Stomach smooth muscle (tissue), 2 donors: Measurements from ENCODE around the gene PKDREJ.
"Not testable (repeated sequence)": the region's sequence is repeated elsewhere in the genome, so short reads cannot be mapped to it uniquely, and the experiment has no call there.

Experiments
- H3K27ac ChIP-seq: one replicate; pipeline ENCODE4 v1.7.0; 2013; ENCODE audit warnings: mild to moderate bottlenecking, low read length, inconsistent platforms
- H3K27me3 ChIP-seq, 2 donors: one replicate each; pipeline ENCODE4 v1.7.0; 2013; ENCODE audit warnings: low read length in 2 of 2; ENCODE audit not compliant: insufficient read depth in 2 of 2, control insufficient read depth in 1 of 2
- H3K36me3 ChIP-seq, 2 donors: one replicate each; pipeline ENCODE4 v1.7.0; 2013; ENCODE audit warnings: low read length in 2 of 2; ENCODE audit not compliant: control insufficient read depth in 2 of 2, insufficient read depth in 2 of 2
- H3K4me1 ChIP-seq: one replicate; pipeline ENCODE4 v1.7.0; 2013; ENCODE audit warnings: low read length; ENCODE audit not compliant: control insufficient read depth, insufficient read depth
- H3K4me3 ChIP-seq, 2 donors: one replicate each; pipeline ENCODE4 v1.7.0; 2013; ENCODE audit warnings: low read length in 2 of 2
- H3K9ac ChIP-seq, 2 donors: one replicate each; pipeline ENCODE4 v1.7.0; 2013; ENCODE audit warnings: low read length in 2 of 2, mild to moderate bottlenecking in 1 of 2
- H3K9me3 ChIP-seq, 2 donors: one replicate each; pipeline ENCODE4 v1.7.0; 2013; ENCODE audit warnings: low read length in 2 of 2; ENCODE audit not compliant: control insufficient read depth in 2 of 2
- donor health status: healthy.
- donor health status: Pancreatic carcinoma.

PKDREJ gene, protein sequence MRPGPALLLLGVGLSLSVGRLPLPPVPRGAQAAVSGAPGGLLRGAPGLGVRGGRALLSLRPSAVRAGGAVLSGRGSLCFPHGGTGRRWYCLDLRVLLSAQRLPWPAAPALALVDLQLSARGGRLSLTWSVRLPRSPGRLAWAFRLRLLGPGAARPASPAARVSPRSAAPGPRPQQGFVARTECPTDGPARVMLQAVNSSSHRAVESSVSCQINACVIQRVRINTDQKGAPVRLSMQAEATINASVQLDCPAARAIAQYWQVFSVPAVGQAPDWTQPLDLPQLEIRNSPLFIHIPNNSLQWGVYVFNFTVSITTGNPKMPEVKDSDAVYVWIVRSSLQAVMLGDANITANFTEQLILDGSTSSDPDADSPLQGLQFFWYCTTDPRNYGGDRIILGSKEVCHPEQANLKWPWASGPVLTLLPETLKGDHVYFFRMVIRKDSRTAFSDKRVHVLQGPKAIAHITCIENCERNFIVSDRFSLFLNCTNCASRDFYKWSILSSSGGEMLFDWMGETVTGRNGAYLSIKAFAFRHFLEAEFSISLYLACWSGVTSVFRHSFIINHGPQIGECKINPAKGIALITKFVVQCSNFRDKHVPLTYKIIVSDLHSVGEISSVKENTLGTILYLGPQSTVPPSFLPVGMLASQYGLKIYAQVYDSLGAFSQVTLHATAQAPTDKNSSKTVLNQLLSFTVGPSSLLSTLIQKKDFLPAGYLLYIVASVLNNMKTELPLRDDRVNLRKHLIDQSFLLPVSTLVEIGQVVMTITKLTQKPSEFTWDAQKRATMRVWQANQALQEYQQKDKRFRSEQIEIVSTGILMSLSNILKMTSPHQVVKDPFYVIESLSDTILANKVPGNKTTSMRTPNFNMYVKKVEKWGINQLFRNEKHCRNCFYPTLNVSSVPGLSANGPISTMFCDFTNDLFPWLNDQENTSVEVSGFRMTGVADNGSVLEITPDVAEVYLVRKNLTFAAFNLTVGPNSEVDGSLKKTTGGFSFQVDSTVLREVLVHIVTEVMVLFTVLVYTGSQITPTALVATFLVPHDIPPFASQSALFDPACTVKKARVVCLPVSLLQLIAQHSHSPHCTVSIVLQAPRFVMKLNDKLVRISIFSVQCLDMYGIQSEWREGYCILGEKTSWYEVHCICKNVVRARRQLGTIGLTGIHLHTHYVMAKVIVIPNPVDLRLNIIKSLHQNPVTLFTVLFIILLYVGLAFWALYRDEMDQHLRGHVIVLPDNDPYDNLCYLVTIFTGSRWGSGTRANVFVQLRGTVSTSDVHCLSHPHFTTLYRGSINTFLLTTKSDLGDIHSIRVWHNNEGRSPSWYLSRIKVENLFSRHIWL (N-terminal part only)

DNA sequence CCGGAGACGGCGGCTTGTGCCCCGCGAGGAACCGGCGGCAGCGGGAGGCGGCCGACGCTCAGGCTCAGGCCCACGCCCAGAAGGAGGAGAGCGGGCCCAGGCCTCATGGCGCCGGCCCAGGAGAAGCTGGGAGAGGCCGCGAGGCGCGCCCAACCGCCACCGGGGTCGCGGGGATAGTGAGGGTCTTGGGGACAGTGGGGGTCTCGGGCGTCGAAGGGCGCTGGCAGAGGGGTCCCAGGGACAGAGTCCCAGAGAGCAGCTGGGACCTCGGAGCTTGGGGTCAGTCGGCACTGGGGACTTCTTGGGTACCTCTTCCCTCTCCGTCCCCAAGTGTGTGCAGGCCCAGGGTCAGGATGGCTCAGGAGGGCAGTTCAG lies at the start of gene PKDREJ:
TSS of gene PKDREJ (minus strand) at position 128 of the 375 bp plus-strand sequence. CDS start at position 107, 21 bp downstream.
- H3K4me1 ChIP-seq = peaks cover 13% of the 10 kb centered on the region
- no peak within 1 kb of the TSS for H3K9ac ChIP-seq
- H3K9me3 ChIP-seq = no peaks in the 10 kb centered on the region
- no peaks in the 10 kb centered on the region for H3K36me3 ChIP-seq
- peak within 1 kb of the TSS in 1 of 2 donors; percentile 64 for H3K4me3 ChIP-seq
- H3K27ac ChIP-seq = no peak within 1 kb of the TSS
- no peaks in the 10 kb centered on the region for H3K27me3 ChIP-seq

DNA sequence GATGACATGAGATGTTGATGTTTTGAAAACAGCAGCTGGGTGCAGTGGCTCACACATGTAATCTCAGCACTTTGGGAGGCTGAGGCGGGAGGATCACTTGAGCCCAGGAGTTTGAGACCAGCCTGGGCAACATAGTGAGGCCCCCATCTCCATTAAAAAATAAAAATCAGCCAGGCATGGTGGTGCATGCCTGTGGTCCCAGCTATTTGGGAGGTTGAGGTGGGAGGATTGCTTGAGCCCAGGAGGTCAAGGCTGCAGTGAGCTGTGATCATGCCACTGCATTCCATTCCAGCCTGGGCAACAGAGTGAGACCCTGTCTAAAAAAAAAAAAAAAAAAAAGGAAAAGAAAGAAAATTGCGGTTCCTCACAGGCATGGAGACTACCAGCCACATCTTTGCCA lies 49.7 kb upstream of the PKDREJ start:
- H3K9ac ChIP-seq, H3K4me3 ChIP-seq, H3K27ac ChIP-seq, H3K27me3 ChIP-seq, H3K9me3 ChIP-seq, H3K4me1 ChIP-seq, H3K36me3 ChIP-seq: not testable (repeated sequence)

DNA sequence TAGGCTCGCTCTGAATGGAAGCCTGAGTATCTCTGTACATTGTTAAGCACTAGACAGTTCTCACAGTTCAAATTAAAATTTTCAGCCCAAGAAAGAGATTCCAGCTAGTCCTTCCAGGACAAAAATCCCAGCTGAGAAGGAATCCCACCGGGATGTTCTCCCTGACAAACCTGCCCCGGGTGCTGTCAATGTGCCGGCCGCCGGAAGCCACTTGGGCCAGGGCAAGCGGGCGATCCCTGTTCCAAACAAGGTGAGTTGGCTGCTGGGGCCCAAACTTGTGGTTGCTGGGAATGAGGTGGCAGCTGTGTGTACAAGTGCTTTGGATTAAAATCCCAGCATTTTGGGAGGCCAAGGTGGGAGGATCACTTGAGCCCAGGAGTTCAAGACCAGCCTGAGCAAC lies 48.9 kb upstream of the PKDREJ start:
- Histone ChIP-seq H3K36me3 (no peaks in the 10 kb centered on the region), H3K4me3 (no peak overlapping the region), H3K4me1 (no peaks in the 10 kb centered on the region), H3K9ac (no peak overlapping the region), H3K9me3 (no peaks in the 10 kb centered on the region), H3K27me3 (no peaks in the 10 kb centered on the region), H3K27ac (no peak overlapping the region)

DNA sequence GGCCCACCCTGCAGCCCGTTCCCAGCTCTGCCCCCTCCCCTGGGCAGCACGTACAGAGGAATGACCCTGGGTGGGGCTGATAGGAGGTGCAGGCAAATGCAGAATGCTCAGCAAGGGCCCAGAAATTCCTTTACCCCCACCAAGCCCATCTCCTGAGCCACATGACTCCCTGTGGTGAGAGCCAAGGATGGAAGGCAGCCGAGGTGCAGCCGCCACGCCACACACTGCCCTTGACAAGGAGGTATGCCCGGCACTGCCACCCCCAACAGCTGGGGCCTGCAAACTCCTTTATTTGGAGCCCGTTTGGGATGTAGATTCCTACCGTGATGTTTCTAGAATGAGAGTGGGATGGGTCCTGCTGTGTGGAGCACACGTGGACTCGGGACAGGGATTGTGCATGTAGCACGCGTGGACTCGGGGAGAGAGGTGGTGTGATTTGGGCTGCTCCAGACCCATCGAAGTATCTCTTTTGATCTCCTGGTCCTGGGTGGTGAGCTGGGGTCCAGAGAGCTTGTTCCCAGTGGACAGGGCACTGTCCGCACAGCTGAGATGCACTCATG lies 46.5 kb upstream of the PKDREJ start:
- Histone ChIP-seq H3K27me3 (no peaks in the 10 kb centered on the region), H3K36me3 (no peaks in the 10 kb centered on the region), H3K27ac (no peak overlapping the region), H3K4me3 (no peak overlapping the region), H3K4me1 (no peaks in the 10 kb centered on the region), H3K9ac (no peak overlapping the region), H3K9me3 (no peaks in the 10 kb centered on the region)

DNA sequence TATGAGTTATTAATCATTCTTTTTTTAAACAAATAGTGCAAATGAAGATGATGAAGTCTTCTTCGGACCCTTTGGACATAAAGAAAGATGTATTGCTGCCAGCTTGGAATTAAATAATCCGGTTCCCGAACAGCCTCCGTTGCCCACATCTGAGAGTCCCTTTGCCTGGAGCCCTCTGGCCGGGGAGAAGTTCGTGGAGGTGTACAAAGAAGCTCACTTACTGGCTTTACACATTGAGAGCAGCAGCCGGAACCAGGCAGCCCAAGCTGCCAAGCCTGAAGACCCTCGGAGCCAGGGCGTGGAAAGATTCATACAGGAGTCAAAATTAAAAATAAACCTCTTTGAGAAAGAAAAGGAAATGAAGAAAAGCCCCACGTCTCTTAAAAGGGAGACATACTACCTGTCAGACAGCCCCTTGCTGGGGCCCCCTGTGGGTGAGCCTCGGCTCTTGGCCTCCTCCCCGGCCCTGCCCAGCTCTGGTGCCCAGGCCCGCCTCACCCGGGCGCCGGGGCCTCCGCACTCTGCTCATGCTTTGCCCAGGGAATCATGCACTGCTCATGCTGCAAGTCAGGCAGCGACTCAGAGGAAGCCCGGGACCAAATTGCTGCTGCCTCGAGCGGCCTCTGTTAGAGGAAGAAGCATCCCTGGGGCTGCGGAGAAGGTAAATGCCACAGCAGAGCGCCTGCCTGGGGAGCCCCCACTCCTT lies 45.3 kb upstream of the PKDREJ start:
- Histone ChIP-seq H3K36me3 (no peaks in the 10 kb centered on the region), H3K27me3 (no peaks in the 10 kb centered on the region), H3K9me3 (no peaks in the 10 kb centered on the region), H3K27ac (no peak overlapping the region), H3K4me1 (no peaks in the 10 kb centered on the region), H3K9ac (no peak overlapping the region), H3K4me3 (no peak overlapping the region)

DNA sequence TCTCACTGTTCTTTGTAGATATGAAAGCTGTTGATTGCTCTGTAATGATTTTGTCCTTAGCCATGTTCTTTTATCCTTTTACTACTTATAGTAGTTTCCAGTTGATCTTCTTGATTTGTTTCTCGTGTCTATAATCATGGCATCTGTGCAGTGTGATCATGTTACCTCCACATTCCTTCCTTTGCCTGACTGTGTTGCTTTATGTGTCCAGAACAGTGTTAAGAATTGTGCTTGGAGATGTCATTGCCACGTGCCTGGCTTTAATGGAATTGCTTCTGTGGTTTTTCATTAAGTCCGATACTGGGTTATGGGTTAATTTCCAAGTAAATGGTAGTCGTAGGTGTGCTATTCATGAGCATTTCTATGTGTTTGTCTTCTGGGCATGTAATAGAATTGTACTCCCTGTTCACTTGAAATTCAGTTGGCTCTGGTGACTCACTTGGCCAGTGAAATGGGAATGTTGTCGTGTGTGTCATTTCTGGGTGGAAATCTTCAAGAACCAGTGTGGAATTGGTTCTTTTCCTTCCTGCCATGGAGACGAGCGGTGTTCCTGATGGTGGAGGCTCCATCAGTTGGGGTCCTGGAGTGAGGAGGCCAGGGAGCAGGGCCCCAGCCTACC lies 40.3 kb upstream of the PKDREJ start:
- Histone ChIP-seq H3K9me3 (no peaks in the 10 kb centered on the region), H3K4me3 (no peak overlapping the region), H3K4me1 (no peaks in the 10 kb centered on the region), H3K27me3 (peaks cover 0 to 3% of the 10 kb centered on the region in 2 donors), H3K36me3 (no peaks in the 10 kb centered on the region), H3K9ac (no peak overlapping the region), H3K27ac (no peak overlapping the region)

DNA sequence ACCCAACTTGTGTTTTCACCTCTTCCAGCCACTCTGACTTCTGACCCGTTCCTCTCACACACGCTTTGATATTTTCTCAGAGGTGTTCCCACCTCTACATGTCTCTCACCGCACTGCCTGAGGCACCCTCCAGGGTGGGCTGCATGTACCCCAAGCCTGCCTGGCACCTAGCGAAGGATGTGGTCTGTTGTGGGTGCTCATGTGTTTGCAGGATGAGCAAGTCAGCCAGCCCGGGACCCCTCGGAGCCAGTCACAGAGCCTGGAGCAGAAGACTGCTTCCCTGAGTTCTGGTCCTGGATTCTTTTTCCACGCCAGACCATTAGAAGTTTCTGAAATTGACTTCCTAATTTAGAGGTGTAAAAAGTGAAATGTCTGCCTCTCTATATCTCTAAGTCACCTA lies 37.3 kb upstream of the PKDREJ start:
- no peaks in the 10 kb centered on the region for H3K36me3 ChIP-seq
- H3K9me3 ChIP-seq = no peaks in the 10 kb centered on the region
- H3K27ac ChIP-seq = no peak overlapping the region
- peaks cover 16% of the 10 kb centered on the region for H3K4me1 ChIP-seq
- H3K9ac ChIP-seq = no peak overlapping the region
- peaks cover 0 to 3% of the 10 kb centered on the region in 2 donors for H3K27me3 ChIP-seq
- H3K4me3 ChIP-seq = no peak overlapping the region

DNA sequence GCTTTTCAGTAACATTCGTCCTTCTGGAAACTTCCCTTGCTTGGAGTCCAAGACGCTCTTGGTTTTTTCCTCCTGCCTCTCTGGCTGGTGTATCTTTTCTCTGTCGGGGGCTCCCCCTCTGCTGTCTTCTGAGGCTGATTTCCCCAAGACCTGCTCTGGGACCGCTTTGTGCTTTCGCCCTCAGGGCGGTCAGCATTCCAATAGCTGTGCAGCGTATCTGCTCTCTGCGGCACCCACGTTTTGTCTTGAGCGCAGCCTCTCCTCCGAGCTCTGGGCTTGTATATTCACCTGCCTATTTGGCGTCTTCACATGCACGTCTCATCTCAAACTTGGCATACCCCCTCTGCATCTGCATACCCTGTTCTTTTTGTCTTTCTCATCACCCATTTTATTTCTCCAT lies 36.0 kb upstream of the PKDREJ start:
- Histone ChIP-seq H3K4me1 (peaks cover 16% of the 10 kb centered on the region), H3K27me3 (peaks cover 0 to 3% of the 10 kb centered on the region in 2 donors), H3K9ac (no peak overlapping the region), H3K9me3 (no peaks in the 10 kb centered on the region), H3K4me3 (no peak overlapping the region), H3K36me3 (no peaks in the 10 kb centered on the region), H3K27ac (no peak overlapping the region)

DNA sequence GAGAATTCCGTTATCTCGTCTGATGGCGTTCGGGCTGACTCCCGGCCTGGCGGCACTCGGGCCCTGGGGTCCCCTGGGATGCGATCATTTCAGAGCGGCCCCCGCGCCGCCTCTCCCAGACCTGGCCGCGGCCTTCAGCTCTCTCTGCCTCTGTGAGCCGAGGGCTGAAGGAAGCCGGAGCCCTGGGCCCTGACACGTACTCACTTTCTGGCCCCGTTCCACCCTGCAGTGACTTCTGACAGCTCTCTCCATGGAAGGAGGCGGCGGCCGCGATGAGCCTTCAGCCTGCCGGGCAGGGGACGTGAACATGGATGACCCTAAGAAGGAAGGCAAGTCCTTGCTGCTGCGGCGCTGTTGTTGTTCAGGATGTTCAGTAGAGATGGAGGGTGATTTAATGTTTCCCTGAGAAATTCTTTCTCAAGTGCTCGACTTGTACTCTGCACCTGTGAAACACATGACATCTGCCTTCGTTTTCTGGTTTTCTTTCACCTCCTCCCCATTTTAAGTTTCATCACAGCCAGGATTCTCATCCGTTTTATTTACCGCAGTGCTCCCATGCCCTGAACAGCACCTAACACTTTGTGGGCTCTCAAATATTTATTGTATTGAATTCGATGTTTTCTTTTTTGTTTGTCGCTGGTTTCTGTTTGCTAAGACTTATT lies 34.1 kb upstream of the PKDREJ start:
- Histone ChIP-seq H3K27ac (no peak overlapping the region), H3K4me3 (peak overlapping the region; percentile 81 to 86), H3K36me3 (peaks cover 7 to 10% of the 10 kb centered on the region in 2 donors), H3K9ac (peak overlapping the region in 1 of 2 donors; percentile 14), H3K27me3 (peaks cover 0 to 3% of the 10 kb centered on the region in 2 donors), H3K4me1 (peaks cover 16% of the 10 kb centered on the region), H3K9me3 (no peaks in the 10 kb centered on the region)
